NCI-H1694 treated with DMSO at 0.1 percent for 48 hours (cell line): ENCODE measurements around the gene STXBP5.
"Not testable (repeated sequence)": the region's sequence is repeated elsewhere in the genome, so short reads cannot be mapped to it uniquely, and the experiment has no call there.

Experiments used
- DNase-seq: peaks from one replicate; lab custom pipeline; 2025; lab: John Stamatoyannopoulos, UW

The STXBP5 gene

DNA sequence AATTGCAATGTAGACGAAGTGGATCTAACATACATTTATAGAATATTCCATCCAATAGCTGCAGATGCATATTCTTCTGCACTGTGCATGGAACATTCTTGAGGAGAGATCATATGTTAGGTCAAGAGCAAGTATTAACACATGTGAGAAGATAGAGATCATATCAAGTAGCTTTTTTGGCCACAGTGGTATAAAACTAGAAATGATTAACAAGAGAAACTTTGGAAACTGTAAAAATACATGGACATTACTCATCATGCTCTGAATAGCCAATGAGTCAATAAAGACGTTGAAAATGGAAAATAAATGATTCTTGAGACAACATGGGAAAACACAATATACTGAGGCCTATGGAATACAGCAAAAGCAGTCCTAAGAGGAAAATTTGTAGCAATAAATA is 94.2 kb downstream of the STXBP5 start:
- DNase-seq: no peak

DNA sequence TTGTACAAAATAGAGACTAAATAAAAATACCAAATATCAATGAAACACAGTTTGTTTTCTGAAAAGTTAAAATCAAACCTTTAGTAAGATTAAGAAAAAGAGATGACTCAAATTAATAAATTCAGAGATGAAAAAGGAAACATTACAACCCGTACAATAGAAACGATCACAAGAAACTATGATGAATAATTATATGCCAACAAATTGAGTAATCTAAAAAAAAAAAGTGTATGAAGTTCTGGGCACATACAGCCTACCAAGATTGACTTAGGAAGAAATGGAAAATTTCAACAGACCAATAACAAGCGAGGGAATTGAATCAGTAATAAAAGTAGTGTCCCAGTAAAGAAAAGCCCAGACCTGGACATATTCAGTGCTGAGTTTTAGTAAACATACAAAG is 94.8 kb downstream of the STXBP5 start:
- DNase-seq: no peak

DNA sequence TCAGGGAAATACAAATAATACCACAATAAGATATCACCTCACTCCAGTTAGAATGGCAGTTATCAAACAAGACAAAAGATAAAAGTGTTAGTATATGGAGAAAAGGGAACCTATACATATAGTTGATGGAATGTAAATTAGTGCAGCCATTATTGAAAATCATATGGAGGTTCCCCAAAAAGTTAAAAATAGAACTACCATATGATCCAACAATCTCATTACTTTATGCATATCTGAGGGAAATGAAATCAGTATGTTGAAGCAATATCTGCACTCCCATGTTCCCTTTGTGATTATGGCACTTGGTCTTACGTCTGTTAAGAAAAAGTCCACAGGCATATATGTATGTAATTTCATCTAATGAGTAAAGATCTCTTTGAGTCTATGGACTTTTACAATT is 96.9 kb downstream of the STXBP5 start:
- no peak for DNase-seq

DNA sequence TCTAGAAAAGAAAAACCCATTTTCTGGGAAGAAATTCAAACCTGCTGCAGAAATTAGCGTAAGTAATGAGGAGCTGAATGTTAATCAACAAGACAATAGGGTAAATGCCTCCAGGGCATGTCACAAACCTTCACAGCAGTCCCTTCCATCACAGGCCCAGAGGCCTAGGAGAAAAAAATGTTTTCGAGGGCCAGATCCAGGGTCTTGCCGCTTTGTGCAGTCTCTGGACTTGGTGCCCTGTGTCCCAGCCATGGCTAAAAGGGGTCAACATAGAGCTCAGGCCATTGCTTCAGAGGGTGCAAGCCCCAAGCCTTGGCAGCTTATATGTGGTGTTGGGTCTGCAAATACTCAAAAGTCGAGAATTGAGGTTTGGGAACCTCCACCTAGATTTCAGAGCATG is 99.8 kb downstream of the STXBP5 start:
- no peak for DNase-seq

DNA sequence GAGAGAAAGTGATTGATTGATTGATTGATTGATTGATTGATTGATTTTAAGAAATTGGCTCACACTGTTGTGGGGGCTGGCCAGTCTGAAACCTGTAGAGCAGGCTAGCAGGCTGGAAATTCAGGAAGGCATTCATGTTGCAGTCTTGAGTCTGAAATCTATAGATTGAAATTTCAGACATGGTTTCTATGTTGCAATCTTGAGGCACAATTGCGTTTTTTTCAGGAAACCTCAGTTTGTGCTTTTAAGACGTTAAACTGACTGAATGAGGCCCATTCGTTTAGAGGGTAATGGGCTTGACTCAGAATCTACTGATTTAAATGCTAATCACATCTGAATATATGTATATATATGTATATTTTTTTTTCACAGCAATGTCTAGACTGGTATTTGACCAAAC is 106.3 kb downstream of the STXBP5 start:
- DNase-seq: no peak

DNA sequence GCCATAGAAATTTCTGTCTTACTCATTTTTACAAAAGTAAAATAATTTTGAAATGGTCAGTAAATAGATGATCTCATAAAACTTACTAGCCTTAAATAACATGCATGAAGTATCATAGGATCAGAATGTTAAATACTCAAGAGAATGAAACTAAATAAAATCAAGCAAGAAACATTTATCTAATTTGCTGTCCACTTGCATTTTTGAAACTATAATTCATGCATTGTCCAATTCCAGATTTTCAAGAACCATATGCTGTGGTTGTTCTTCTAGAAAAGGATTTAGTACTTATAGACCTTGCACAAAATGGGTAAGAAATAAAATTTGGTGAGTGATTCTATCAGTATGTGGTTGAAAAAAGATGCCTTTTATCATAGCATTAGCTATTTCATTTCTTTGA is 107.0 kb downstream of the STXBP5 start:
- no peak for DNase-seq

DNA sequence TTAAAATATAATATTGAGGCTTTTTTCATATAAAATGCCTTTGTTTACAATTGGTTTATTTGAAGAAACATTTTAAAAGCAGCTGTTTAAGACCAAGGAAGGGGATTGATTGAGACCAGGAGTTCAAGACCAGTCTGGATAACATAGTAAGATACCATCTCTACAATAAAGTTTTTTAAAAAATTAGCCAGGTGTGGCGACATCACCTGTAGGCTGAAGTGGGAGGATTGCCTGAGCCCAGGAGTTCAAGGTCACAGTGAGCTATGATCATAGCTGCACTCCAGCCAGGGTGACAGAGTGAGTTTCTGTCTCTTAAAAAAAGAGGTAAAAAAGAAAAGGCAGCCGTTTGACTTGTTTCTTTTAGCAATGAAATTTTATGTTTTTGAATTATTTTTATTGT is 117.0 kb downstream of the STXBP5 start:
- no peak for DNase-seq

- DNase-seq: no peak
Measured at GRCh38 chr6:147322299-147323162, 118.3 kb downstream of the STXBP5 start.

- no peak for DNase-seq
Measured at GRCh38 chr6:147325557-147325956, 121.3 kb downstream of the STXBP5 start.

- DNase-seq: no peak
Measured at GRCh38 chr6:147331401-147331800, 127.2 kb downstream of the STXBP5 start.

GRCh38 chr6:147337921-147338320 is 133.7 kb downstream of the STXBP5 start:
- DNase-seq: no peak

- no peak for DNase-seq
Measured at GRCh38 chr6:147341486-147341885, 137.3 kb downstream of the STXBP5 start.

- no peak for DNase-seq
Measured at GRCh38 chr6:147345902-147346301, 141.7 kb downstream of the STXBP5 start.

- no peak for DNase-seq
Measured at GRCh38 chr6:147347179-147347881, 143.1 kb downstream of the STXBP5 start.

DNA sequence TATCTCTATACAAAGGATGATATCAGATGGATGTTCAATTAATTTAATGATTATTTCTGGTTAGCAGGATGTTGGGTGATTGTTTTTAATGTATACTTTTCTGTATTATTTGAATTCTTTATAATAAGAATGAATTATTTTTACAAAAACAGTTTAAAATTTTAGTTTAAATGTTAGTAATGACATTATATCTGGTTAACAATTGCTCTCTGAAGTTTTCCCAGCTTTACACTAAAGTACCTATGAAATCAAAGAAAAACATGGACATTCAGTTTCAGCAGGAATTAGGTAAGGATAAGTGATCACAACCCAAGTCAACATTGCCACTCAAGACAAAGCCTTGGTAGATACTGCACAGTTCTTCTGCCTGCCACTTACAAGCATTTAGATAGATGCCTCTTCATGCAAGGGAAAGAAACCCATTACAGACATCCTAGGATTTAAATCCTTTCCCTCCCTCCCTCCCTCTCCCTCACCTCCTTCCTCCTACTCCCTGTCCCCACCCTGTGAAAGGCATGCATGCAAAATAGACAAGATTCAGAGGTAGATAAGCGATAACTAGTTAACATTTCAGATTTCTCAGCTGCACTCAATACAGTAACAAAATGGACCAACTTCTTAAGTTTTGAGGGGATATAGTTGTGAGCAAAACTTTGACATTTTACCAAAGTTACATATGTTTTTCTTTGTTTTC is 143.8 kb downstream of the STXBP5 start:
- DNase-seq: no peak

DNA sequence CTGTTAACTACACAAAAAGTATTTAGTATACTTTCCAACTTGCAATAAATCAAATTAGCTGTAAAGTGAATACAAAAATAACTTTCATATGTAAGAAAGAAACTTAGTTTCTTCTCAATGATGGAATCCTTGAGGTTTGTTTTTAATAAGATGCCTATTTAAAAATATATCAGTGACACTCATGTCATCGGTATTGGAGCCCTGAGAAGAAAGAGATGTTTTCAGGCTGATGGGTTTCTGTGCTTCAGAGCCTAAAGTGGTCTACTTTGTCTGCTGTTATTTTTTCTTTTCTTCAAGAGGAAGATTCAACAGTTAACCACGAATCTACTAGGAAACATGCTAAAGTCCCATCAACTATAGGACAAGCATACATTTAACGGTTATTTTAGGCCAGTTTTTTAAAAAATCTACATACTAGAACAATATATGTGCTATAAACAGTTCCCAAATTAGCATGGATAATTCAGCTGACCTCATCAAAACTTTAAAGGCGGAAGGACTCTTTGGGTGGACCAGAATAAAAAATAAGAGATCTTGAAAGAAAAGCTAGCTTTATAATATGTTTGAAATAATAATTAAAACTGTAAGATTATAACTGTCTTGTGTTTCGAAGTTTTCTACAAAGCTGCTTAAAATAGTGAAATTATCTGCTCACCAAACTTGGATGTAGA is 157.2 kb downstream of the STXBP5 start:
- no peak for DNase-seq

DNA sequence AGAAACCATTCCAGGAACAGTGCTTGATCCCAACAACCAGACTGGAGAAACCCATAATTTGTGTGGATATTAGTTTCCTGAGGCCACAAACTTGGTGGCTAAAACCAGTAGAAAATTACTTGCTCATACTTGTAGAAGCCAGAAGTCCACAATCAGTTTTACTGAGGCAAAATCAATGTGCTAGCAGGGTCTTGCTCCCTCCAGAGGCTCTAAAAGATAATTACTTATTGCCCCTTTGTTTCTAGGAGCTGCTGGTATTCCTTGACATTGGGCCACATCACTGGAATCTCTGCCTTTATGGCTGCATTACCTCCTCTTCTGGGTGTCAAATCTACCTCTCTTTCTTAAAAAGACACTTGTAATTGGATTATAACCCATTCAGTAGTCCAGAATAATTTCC is 162.1 kb downstream of the STXBP5 start:
- DNase-seq: no peak

GRCh38 chr6:147371325-147371724 is 167.1 kb downstream of the STXBP5 start:
- DNase-seq: no peak

DNA sequence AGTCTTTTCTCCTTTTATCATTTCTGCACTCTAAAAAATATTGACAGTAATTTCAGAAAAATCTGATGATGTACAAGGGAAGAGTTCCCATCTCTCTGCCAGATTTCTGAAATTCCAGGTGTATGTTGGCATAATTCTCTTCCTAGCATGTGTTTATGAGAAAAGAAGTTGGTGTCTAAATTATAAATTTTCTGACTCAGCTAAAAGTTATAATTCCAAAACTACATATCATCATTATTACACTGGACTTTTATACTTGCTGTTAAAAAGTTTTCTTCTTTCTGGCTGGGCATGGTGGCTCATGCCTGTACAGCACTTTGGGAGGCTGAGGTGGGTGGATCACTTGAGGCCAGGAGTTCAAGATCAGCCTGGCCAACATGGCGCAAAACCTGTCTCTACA is 168.6 kb downstream of the STXBP5 start:
- no peak for DNase-seq

GRCh38 chr6:147378819-147379218 is 174.6 kb downstream of the STXBP5 start:
- DNase-seq: no peak

GRCh38 chr6:147380841-147381240 is 176.6 kb downstream of the STXBP5 start:
- DNase-seq: not testable (repeated sequence)

- DNase-seq: no peak
Measured at GRCh38 chr6:147381712-147382111, 177.5 kb downstream of the STXBP5 start.
